ENCODE results near the gene PDLIM7.
"Not testable (repeated sequence)": the region's sequence is repeated elsewhere in the genome, so short reads cannot be mapped to it uniquely, and the experiment has no call there.

The PDLIM7 gene

DNA sequence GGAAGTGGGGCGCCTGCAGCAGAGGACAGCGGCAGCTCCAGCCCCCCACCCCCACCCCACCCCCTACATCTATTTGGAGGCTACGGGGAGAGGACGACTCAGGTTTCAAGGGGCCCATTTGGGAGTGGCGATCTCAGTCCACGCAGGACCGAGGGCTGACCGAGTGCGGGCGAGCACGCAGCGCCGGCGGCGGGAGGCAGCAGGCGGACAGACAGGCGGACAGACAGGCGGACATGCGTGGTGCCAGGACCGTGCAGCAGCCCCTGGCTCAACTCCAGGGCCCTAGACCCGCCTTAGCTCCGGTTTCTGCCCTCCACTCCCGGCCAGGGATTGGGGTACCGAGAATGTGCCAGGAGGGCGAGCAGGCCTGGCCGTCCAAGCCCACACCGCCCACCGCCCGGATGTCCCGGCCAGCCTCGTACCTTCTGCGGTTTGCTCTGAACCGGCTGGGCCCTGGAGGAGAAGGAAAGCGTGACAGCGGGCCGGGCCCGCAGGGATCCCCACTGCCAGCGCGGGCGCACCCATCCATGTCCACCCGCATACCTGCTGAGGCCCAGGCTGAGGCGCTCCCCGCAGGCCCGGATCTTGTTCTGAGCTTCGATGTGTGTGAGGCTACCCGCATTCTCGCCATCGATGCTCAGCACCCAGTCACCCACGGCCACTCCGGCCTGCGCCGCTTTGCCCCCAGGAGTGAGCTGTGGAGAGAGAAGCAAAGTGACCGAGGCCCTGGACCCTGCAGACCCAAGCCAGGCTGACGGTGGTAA is 5.2 kb downstream of the PDLIM7 start:
- DNase-seq (ENCODE audit: low read depth in 2 of 2, low spot score in 1 of 2) = no peak

DNA sequence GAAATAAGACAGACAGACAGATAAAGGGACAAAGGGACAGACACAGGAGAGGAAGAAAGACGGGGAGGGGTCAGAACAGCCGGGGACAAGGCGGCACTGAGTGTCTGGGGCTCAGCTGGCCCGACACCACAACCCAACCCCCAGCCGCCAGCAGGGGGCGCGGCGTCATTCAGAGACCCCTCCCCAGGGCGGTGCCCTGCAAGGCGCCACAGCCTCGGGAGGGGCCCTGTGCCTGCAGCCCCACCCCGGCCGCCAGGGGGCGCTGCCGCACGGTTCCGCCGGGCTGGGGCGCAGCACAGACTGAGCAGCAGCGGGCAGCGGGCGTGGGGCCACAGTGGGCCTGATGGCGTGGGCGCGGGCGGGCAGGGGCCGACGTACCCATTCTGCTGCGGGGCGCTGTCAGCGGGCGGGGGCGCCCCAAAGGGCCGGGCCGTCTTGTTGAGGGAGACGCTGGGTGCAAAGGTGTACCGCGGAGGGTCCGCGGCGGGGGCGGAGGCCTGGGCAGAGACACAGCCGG is 5.9 kb downstream of the PDLIM7 start:
- no peak for DNase-seq (ENCODE audit: low read depth in 2 of 2, low spot score in 1 of 2)

DNA sequence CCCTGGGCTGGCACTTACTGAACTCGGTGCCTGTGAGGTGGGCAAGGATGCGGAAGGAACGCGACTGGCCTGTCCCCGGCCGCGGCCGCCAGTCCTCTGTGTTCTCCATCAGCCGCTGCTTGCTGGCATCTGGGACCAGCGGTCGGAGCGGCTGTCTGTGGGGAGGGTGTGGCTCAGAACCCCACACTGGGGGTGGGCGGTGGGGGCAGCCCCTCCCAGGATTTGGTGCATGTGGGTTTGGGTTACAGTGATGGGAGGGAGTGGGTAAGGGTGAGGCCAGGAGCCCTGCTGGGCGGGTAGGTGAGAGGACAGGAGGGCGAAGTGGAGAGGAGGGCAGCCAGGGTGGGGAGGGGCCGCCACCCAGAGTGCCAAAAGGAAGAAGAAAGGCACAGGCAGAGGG is 6.4 kb downstream of the PDLIM7 start:
- DNase-seq (ENCODE audit: low read depth in 2 of 2, low spot score in 1 of 2) = no peak

- DNase-seq (ENCODE audit: low read depth in 2 of 2, low spot score in 1 of 2) = no peak
Observed at GRCh38 chr5:177490311-177490991, 7.0 kb downstream of the PDLIM7 start.

DNA sequence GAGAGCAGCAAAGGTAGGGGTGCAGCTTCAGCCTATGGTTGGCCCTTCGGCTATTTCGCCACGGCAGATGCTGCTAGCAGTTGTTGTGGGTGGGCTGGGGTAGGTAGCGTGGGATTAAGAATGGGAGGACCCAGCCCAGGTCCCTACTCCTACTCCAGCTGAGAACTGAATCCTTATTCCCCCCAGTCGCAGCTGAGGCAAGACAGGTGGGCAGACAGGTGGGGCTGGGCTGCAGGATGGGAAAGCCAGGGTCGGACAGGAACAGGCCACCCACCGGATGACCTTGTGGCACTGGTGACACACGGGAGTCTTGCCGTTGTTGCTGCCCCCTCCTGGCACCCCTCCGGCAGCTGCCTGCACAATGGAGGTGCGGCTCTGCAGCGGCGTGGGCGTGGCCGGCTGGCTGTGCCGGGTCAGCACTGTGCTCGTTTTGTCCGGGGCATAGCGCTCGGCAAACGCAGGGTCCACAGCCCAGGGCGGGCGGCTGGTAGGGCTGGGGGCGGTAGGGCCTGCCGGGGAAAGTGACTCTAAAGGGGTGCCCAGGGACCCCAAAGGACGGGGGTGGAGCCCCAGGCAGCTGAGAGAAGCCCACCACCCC is 8.2 kb downstream of the PDLIM7 start:
- no peak for DNase-seq (ENCODE audit: low read depth in 2 of 2, low spot score in 1 of 2)

- DNase-seq (ENCODE audit: low read depth in 2 of 2, low spot score in 1 of 2) = no peak
Observed at GRCh38 chr5:177487975-177488374, 9.4 kb downstream of the PDLIM7 start.

- DNase-seq (ENCODE audit: low read depth in 2 of 2, low spot score in 1 of 2) = no peak
Observed at GRCh38 chr5:177487144-177487543, 10.3 kb downstream of the PDLIM7 start.

- DNase-seq (ENCODE audit: low read depth in 2 of 2, low spot score in 1 of 2) = no peak
Observed at GRCh38 chr5:177486256-177486655, 11.1 kb downstream of the PDLIM7 start.

GRCh38 chr5:177485753-177486152 is 11.7 kb downstream of the PDLIM7 start:
- DNase-seq (ENCODE audit: low read depth in 2 of 2, low spot score in 1 of 2) = not testable (repeated sequence)

GRCh38 chr5:177484902-177485549 is 12.4 kb downstream of the PDLIM7 start:
- no peak for DNase-seq (ENCODE audit: low read depth in 2 of 2, low spot score in 1 of 2)

DNA sequence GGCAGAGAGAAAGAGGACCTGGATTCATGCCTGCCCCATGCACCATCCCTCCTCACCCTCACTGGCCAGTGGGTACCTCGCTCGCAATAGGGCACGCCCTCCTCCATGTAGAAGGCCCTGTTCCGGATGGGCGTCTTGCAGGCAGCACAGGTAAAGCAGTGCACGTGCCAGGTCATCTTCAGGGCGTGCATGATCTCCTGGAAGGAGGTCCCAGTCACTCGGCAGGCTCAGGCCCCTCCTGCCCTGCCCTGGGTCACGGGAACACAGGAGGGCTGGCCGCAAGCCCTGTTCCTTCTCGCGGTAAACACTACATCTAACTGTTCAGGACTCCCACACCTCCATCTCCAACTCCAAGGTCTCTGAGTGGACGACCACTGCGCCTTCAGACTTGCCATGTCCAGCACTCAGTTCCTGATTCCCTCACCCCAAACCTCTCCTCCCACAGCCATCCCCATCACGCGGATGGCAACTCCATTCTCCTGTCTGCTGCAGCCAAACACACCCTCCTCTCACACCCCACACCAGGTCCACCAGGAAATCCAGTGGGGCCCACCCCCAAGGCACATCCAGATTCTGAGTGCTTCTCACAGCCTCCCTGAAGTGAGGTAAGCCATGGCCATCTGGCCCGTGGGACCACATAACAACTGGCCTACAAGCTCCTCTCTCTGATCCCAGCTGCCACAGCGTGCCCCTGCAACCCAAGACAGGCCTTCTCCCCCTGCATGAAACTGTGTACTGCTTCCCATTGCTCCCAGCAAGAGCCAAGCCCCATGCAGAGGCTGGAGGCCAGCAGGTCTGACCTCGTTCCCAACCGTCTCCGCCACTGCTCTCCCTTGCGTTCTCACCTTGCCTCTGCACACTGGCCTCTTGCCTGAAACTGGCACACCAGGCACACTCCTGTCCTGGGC is 13.2 kb downstream of the PDLIM7 start:
- no peak for DNase-seq (ENCODE audit: low read depth in 2 of 2, low spot score in 1 of 2)

DNA sequence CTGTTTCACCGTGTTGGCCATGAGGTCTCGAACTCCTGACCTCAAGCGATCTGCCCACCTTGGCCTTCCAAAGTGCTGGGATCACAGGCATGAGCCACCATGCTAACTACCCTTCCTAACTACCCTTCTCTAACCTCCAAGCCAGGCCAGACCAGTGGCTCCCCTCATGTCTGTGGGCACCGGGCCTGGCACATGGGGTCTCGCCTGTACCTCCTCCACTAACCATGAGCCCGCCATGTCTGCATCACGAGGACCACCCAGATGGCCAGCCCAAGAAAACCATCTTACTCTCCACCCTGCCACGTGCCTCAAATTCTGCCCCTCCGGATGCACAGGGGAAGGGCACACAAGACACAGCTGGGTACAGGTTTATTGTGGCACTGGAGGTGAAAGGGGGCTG is 14.4 kb downstream of the PDLIM7 start:
- DNase-seq (ENCODE audit: low read depth in 2 of 2, low spot score in 1 of 2) = no peak

GRCh38 chr5:177482359-177482795 is 15.0 kb downstream of the PDLIM7 start:
- no peak for DNase-seq (ENCODE audit: low read depth in 2 of 2, low spot score in 1 of 2)

DNA sequence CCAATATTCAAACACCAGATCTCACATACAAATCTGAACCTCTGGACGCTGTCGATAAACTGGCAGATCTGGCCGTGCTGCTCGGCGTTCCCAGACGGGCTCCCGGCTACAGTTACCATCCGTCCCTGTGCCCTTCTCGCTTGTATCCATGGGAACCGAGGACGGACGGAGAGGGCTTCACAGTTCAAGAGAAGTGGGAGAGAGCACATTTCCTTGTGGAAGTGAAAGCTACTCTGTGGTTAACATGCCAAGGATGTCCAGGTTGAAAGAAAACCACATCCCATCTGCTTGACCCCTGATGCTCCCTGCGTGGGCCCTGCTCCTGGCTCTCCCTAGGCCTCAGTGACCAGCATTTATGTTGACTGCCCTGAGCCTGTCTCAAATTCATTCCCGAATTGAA is 17.6 kb downstream of the PDLIM7 start:
- no peak for DNase-seq (ENCODE audit: low read depth in 2 of 2, low spot score in 1 of 2)

GRCh38 chr5:177478711-177479646 is 18.4 kb downstream of the PDLIM7 start:
- no peak for DNase-seq (ENCODE audit: low read depth in 2 of 2, low spot score in 1 of 2)

GRCh38 chr5:177477701-177478477 is 19.5 kb downstream of the PDLIM7 start:
- DNase-seq (ENCODE audit: low read depth in 2 of 2, low spot score in 1 of 2) = no peak

DNA sequence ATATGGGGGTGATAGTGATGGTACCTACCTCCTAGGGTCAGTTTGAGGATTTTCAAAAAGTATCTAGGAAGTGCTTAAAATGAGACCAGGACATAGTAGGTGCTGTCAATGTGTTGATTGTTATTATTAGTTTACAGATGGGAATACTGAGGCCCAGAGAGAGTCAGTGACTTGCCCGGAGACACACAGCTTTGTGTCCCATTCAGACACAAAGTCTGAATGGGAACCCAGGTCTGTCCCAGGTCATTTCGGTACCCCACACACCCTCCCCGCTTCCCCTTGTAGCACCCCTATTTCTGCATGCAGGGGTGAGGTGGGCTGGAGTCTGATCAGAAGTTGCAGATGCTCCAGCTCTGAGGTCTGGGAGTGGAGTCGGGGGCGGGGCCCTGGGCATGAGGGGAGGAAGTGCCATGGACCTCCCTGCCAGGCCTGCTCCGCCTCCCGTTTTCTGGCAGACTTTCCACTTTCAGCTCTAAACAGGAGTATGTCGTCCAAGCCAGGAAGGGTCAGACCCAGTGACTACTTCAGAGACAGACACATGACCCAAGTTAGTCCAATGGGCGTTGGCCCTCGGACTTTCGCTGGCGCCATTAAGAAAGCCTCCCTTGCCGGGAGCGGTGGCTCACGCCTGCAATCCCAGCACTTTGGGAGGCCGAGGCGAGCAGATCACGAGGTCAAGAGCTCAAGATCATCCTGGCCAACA is 20.7 kb downstream of the PDLIM7 start:
- DNase-seq (ENCODE audit: low read depth in 2 of 2, low spot score in 1 of 2) = no peak
